K562 (cell line): Measurements from ENCODE around the gene KCNA2. TPM values are rescaled to one million over a fixed set of nuclear protein-coding genes. Genes with fewer than 3 reads are reported as not detected.

Experiments
- ATAC-seq: fragments of 200-7000 bp; cut with Tn5 transposase; 3 replicates; pipeline ENCODE4 v1.9.1; 2020; ENCODE audit warnings: moderate library complexity
- BruUV-seq: library from RNA; stranded (reverse); fragments of 400-500 nt; replicated peaks from 2 replicates; lab custom pipeline; 2021; lab: Mats Ljungman, UMichigan
- CTCF ChIA-PET: fragments of 300-600 bp; formaldehyde crosslinking; extraction: SDS; loops from one replicate; lab custom pipeline; 2021; ENCODE audit warnings: low intra/inter-chr PET ratio; lab: Yijun Ruan, JAX
- POLR2A ChIA-PET: fragments of 300-600, 350-650 bp; sonication (Branson Sonifier 250); formaldehyde crosslinking; extraction: SDS; loops from one replicate; lab custom pipeline; 2021; ENCODE audit warnings: antibody characterized with exemption, inconsistent platforms; lab: Yijun Ruan, JAX
- DNase-seq, 4 experiments: peaks; one replicate each; pipeline versions ENCODE4 v3.0.0 to v3.0.0-alpha.2; 2011 to 2018; ENCODE audit warnings: low spot score in 3 of 4, mixed read lengths in 3 of 4; ENCODE audit errors: extremely low read depth in 1 of 4
- FAIRE-seq: peaks from 2 replicates; lab custom pipeline; 2011; peaks lifted over from hg19 to GRCh38; lab: Jason Lieb, UNC
- H2AFZ ChIP-seq: 2 replicates; pipeline ENCODE4 v1.6.0; 2011; ENCODE audit warnings: low read depth, low read length, control low read depth, inconsistent platforms
- H3K27ac ChIP-seq: fragments of 200-600 bp; 3 replicates; pipeline ENCODE4 v1.8.0; 2011; ENCODE audit warnings: low read depth, mild to moderate bottlenecking, control low read depth, inconsistent platforms, low read length, moderate library complexity, mixed read lengths; ENCODE audit errors: extremely low read depth
- H3K27me3 ChIP-seq, 2 experiments: fragments of 300-600 bp in 1 of 2; 2 replicates in 1 of 2; 3 replicates in 1 of 2; pipeline versions ENCODE4 v1.6.0 to v1.8.0; 2011; ENCODE audit warnings: inconsistent platforms in 2 of 2, low read length in 2 of 2, mild to moderate bottlenecking in 1 of 2, mixed read lengths in 1 of 2, moderate library complexity in 1 of 2; ENCODE audit not compliant: control insufficient read depth in 2 of 2, insufficient read depth in 2 of 2
- H3K36me3 ChIP-seq: fragments of 300-600 bp; 3 replicates; pipeline ENCODE4 v1.8.0; 2011; ENCODE audit warnings: mild to moderate bottlenecking, low read length, inconsistent platforms; ENCODE audit not compliant: control insufficient read depth, insufficient read depth
- H3K4me1 ChIP-seq, 2 experiments: fragments of 200-600 bp in 1 of 2; replicated peaks in 1 of 2; 2 replicates in 1 of 2; 3 replicates in 1 of 2; pipeline versions ENCODE4 v1.5.1 to v1.8.0; 2011; ENCODE audit warnings: inconsistent platforms in 2 of 2, low read length in 2 of 2, mild to moderate bottlenecking in 1 of 2, mixed read lengths in 1 of 2, moderate library complexity in 1 of 2; ENCODE audit not compliant: control insufficient read depth in 2 of 2, insufficient read depth in 2 of 2
- H3K4me2 ChIP-seq: 2 replicates; pipeline ENCODE4 v1.6.1; 2011; ENCODE audit warnings: low read length, control low read depth, inconsistent platforms, mixed read lengths; ENCODE audit not compliant: insufficient read depth
- H3K4me3 ChIP-seq: fragments of 200-600 bp; sonication (generic), shearing (Covaris generic); 2 replicates; pipeline ENCODE4 v1.5.1; 2016; ENCODE audit warnings: control low read depth, inconsistent platforms
- H3K79me2 ChIP-seq: fragments of 200-600 bp; 3 replicates; pipeline ENCODE4 v1.8.0; 2011; ENCODE audit warnings: low read length, inconsistent platforms; ENCODE audit not compliant: control insufficient read depth, insufficient read depth
- H3K9ac ChIP-seq, 2 experiments: 2 replicates each; pipeline versions ENCODE4 v1.6.0 to v1.6.1; 2011; ENCODE audit warnings: low read depth in 2 of 2, low read length in 2 of 2, control low read depth in 1 of 2, inconsistent platforms in 1 of 2, mild to moderate bottlenecking in 1 of 2, mixed read lengths in 1 of 2; ENCODE audit not compliant: insufficient read depth in 1 of 2
- H3K9me1 ChIP-seq: one replicate; pipeline ENCODE4 v1.6.0; 2011; ENCODE audit warnings: inconsistent platforms, mild to moderate bottlenecking, low read length, moderate library complexity; ENCODE audit not compliant: control insufficient read depth, insufficient read depth
- H3K9me3 ChIP-seq: replicated peaks from 2 replicates; pipeline ENCODE4 v1.5.1; 2011; ENCODE audit warnings: low read depth, low read length, inconsistent platforms; ENCODE audit not compliant: control insufficient read depth, insufficient read depth
- H4K20me1 ChIP-seq: replicated peaks from 2 replicates; pipeline ENCODE4 v1.6.1; 2011; ENCODE audit warnings: low read length, inconsistent platforms, mixed read lengths; ENCODE audit not compliant: control insufficient read depth, insufficient read depth
- PYGO2 ChIP-seq: fragments of 450-650 bp; IDR thresholded peaks from 2 replicates; pipeline ENCODE4 v1.6.1; 2016; ENCODE audit warnings: mild to moderate bottlenecking, missing genetic modification characterization, moderate library complexity, missing compliant biosample characterization
- SLC30A9 ChIP-seq: fragments of 250-450 bp; sonication (Bioruptor Pico); IDR thresholded peaks from 2 replicates; pipeline ENCODE4 v1.8.0; 2022; ENCODE audit warnings: mild to moderate bottlenecking, moderate library complexity
- TFE3 ChIP-seq: fragments of 450-650 bp; formaldehyde crosslinking; IDR thresholded peaks from 2 replicates; pipeline ENCODE4 v1.4.0; 2020; ENCODE audit warnings: mild to moderate bottlenecking, mixed read lengths
- TOE1 ChIP-seq, 2 experiments: fragments of 450-650 bp in 1 of 2; sonication (generic) in 1 of 2; formaldehyde crosslinking in 1 of 2; IDR thresholded peaks; 2 replicates each; pipeline versions ENCODE4 v1.7.1 to v1.8.0; 2016 to 2022; ENCODE audit warnings: borderline replicate concordance in 2 of 2, mild to moderate bottlenecking in 2 of 2, antibody characterized with exemption in 1 of 2, inconsistent platforms in 1 of 2, low read depth in 1 of 2, missing genetic modification reagents in 1 of 2, moderate library complexity in 1 of 2
- TRIM24 ChIP-seq, 2 experiments: fragments of 450-650 bp; IDR thresholded peaks; 2 replicates each; pipeline ENCODE4 v1.6.1; 2016
- ZNF507 ChIP-seq: conservative IDR thresholded peaks from 2 replicates; pipeline ENCODE4 v1.6.1; 2017; ENCODE audit warnings: missing genetic modification characterization, missing compliant biosample characterization
- ZNF766 ChIP-seq: fragments of 200-800 bp; sonication (Bioruptor generic); conservative IDR thresholded peaks from 2 replicates; pipeline ENCODE4 v1.6.1; 2016; ENCODE audit warnings: missing genetic modification characterization, missing compliant biosample characterization
- ZNF780A ChIP-seq: fragments of 250-450 bp; sonication (Bioruptor Pico); IDR thresholded peaks from 2 replicates; pipeline ENCODE4 v1.5.0; 2021; ENCODE audit warnings: mild to moderate bottlenecking
- WGBS: fragments of 100-300 bp; shearing (Covaris generic); methylation state at CpG from one replicate; pipeline ENCODE4 v1.1.6; 2016; ENCODE audit warnings: low coverage, mixed read lengths; ENCODE audit not compliant: insufficient coverage; ENCODE audit errors: missing lambda C conversion rate; 5-methylcytosine and 5-hydroxymethylcytosine counted together
- in situ Hi-C: fragments of 300-500 bp; cut with MboI; formaldehyde crosslinking; loops from 4 replicates; pipeline ENCODE4 v1.15.0; 2018; ENCODE audit warnings: inconsistent platforms, mixed read lengths
- intact Hi-C: fragments of 100-400 bp; cut with micrococcal nuclease; formaldehyde crosslinking; loops from 2 replicates; pipeline ENCODE4 v1.14.2; 2022
- polyA plus RNA-seq, 8 experiments: library from polyadenylated mRNA; depleted of rRNA in 4 of 8; stranded (reverse) in 5 of 8; unstranded in 3 of 8; fragments of >200 nt; fragmentation: Nextera tagmentation in 2 of 8; fragmentation: Illumina TruSeq in 1 of 8; extraction: Ambion mirVana in 2 of 8; extraction: Trizol in 1 of 8; gene quantifications; 2 replicates each; pipeline versions ENCODE4 v1.2.1 to v1.2.3, GENCODE V29; 2011 to 2014; ENCODE audit warnings: inconsistent platforms in 1 of 8, missing spikeins in 1 of 8
- total RNA-seq, 7 experiments: library from RNA; depleted of rRNA in 6 of 7; stranded (reverse); fragments of >200 nt in 6 of 7; fragmentation: Illumina TruSeq in 2 of 7; extraction: Trizol in 2 of 7; gene quantifications; 2 replicates each; pipeline versions ENCODE4 v1.2.1 to v1.2.3, GENCODE V29; 2011 to 2021; ENCODE audit warnings: low replicate concordance in 1 of 7

KCNA2 gene
- total and polyA plus RNA-seq, 9 of the 15 experiments (the other 6 are each of a cell fraction or from before 2014, with no cell fraction given) = not detected

GRCh38 chr1:110547017-110547416, 59.1 kb downstream of the KCNA2 start (continued):
- peak; percentile 50 for TF ChIP-seq TFE3 (CRISPR knock-in tag)
- TF ChIP-seq PYGO2 (tag) = no peak
- TF ChIP-seq ZNF766 (CRISPR knock-in tag) = peak; percentile 87

GRCh38 chr1:110545492-110545891, 60.7 kb downstream of the KCNA2 start:
- no peak overlapping the region for H3K27ac ChIP-seq
- no peaks in the 10 kb centered on the region for H3K36me3 ChIP-seq
- in situ Hi-C loops (no loop called here), intact Hi-C loops (no loop called here)
- H3K4me3 ChIP-seq = no peak overlapping the region
- DNase-seq (no peak), ATAC-seq (no peak), FAIRE-seq (no peak)
- H3K9me3 ChIP-seq = no peaks in the 10 kb centered on the region
- ChIA-PET POLR2A (no interaction called here), CTCF (no interaction called here)
- no TSS peak for BruUV-seq
- H3K4me1 ChIP-seq = no peaks in the 10 kb centered on the region
- WGBS = 0% methylated on average over 1 of the region's 2 CpGs
- H3K79me2 ChIP-seq = no peaks in the 10 kb centered on the region
- H3K9me1 ChIP-seq = no peaks in the 10 kb centered on the region
- H4K20me1 ChIP-seq = peaks cover 6% of the 10 kb centered on the region
- no peak overlapping the region for H2AFZ ChIP-seq
- no peak overlapping the region for H3K4me2 ChIP-seq
- TF ChIP-seq ZNF507 (tag) = no peak
- no peak for TF ChIP-seq TOE1 (IDR thresholded peaks at IDR 0.05; ENCODE audit: borderline replicate concordance)
- no peak for TF ChIP-seq TOE1 (CRISPR knock-in tag; IDR thresholded peaks at IDR 0.05; ENCODE audit: borderline replicate concordance, low read depth)
- no peak for TF ChIP-seq TRIM24 (IDR thresholded peaks at IDR 0.05)
- no peak for TF ChIP-seq SLC30A9 (CRISPR knock-in tag)
- no peak for TF ChIP-seq ZNF780A (CRISPR knock-in tag)
- no peak overlapping the region for H3K9ac ChIP-seq
- peaks cover 3 to 4% of the 10 kb centered on the region in 2 experiments; a peak in 1 of 5 replicates for H3K27me3 ChIP-seq
